ENCODE results near the gene MICAL1. TPM values are rescaled to one million over a fixed set of nuclear protein-coding genes. Genes with fewer than 3 reads are reported as not detected.

MICAL1 gene
- total and polyA plus RNA-seq, 10 of the 15 experiments (the other 5 are each of a cell fraction or from before 2014, with no cell fraction given) = 0.32 to 71.6 (median 45.3) TPM

- no peak for TF ChIP-seq ZBTB11 (CRISPR knock-in tag; IDR thresholded peaks at IDR 0.05)
- TF ChIP-seq SMAD5 (IDR thresholded peaks at IDR 0.05; ENCODE audit: low read depth) = no peak
- no peak for TF ChIP-seq CBX3 (IDR thresholded peaks at IDR 0.05; ENCODE audit: borderline replicate concordance, low read depth)
- no peak for TF ChIP-seq BCL3 (IDR thresholded peaks at IDR 0.05; ENCODE audit: borderline replicate concordance, insufficient read depth, low read depth, low read length, poor library complexity, severe bottlenecking)
- TF ChIP-seq USF2 (IDR thresholded peaks at IDR 0.05; ENCODE audit: borderline replicate concordance, low read depth, low read length) = peak; percentile 41; the same call in 1 of the 2 replicates
- no peak for TF ChIP-seq TBL1XR1 (IDR thresholded peaks at IDR 0.05; ENCODE audit: low read depth, low read length)
- TF ChIP-seq MEF2B (IDR thresholded peaks at IDR 0.05; ENCODE audit: partially characterized antibody, poor library complexity, severe bottlenecking) = no peak
- no peak for TF ChIP-seq BMI1 (IDR thresholded peaks at IDR 0.05; ENCODE audit: borderline replicate concordance)
Observed at GRCh38 chr6:109478841-109479624, 23.5 kb upstream of the MICAL1 start (continued).

Data from GM12878 (cell line).